ENCODE measurements around the gene NAP1L4.
"Not testable (repeated sequence)": the region's sequence is repeated elsewhere in the genome, so short reads cannot be mapped to it uniquely, and the experiment has no call there.

The NAP1L4 gene

DNA sequence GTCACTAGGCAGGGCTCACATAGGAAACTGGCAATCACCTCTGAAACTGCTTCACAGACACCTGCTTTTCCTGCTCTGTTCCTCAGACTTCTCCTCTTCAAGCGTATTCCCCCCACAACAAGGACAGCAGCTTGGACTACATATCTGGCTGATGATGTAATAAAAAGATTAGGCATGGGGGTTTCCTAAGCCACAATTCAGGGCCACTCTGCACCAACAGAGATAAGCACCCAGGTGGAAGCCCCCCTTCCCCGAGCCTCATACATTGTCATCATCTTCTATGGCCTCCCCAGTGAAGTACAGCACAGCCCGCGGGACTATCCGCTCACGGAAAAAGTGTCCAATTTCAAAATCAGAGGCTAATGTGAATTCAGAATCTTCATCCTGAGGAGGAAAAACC, 37.9 kb downstream of the NAP1L4 start:
- no peak for DNase-seq

GRCh38 chr11:2952290-2952689, 39.8 kb downstream of the NAP1L4 start:
- no peak for DNase-seq

DNA sequence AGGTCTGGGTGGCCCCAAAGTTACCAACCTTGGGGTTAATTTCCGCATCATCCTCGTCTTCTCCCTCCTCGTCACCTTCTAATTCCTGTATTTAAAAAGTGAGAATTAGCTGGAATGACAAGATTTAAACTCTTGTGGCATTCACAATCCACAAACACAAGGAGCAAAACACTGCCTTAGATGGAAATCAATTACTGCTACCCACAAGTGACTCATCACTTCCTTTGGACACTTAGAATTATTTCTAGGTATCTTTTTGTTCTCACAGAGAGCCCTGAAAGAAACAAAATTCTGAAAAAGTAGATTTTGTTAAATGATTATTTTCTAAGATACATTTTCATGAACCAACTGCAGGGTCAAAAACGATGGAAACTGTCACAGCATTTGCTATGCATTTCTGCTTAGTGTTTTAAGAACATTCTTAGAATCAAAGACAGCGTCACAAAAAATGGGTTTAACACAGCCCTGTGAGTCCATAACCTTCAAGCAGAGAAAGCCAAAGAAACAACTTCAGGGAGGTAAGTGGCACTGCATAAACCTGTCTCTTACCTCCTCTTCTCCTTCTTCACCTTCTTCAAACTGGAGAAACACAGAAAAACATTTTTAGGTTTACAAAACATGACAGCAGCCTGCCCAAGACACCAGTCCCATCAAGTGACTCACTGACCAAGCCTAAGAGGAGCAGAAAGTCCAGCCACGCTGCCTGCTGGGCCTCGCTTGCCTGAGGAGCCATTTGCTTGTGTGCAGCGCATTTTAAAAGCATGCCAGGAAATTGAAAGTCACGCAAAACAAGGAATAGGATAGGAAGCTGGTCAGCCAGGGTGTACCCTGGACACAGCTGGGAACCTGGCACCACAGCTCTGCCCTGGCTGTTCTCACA, 40.7 kb downstream of the NAP1L4 start:
- no peak for DNase-seq

DNA sequence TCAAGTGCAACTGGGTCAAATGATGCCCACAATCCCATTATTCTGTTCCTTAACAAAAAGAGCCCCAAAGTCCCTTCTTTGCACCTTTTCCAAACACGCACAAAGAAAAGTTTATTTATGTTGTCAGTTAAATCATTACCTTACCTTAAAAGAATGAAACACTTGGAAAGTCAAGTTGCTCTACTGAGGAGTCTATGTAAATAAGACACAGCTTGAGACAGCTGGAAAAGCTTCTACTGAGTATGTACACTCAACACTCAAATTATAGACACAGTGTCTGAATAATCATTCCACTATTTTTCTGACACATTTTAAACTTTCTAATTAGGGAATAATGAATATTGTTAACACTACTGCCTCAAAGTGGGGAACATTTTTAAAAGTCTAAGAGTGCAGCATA, 41.3 kb downstream of the NAP1L4 start:
- no peak for DNase-seq

GRCh38 chr11:2949920-2950319, 42.2 kb downstream of the NAP1L4 start:
- DNase-seq, result no peak

GRCh38 chr11:2947744-2948143, 44.4 kb downstream of the NAP1L4 start:
- DNase-seq, result no peak

DNA sequence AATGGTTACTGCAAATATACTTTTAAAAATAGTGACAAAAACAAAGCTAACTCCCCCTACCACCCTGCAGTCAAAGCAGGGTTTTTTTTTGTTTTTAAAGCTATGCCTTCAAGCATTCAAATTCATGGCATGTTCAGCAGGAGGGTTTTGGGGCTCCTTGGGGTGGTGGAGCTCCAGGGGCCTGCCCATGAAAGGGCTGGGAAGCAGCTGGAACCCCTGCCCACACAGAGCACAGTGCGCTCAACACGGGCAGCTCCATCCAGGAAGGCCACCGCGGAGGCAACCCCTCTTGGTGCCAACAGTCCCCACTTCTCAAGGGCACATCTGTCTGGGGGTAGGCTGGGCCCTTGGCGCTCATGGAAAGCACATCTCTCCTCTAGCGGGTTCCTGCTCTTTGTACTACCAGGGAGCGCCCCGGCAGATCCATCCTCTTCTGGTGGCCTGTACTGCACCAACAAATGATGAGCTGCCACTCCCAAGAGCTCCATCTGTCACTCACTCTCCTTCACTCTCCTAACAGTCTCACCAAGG, 46.3 kb downstream of the NAP1L4 start:
- no peak for DNase-seq

- DNase-seq, result no peak
These were observed 46.9 kb downstream of the NAP1L4 start for GRCh38 chr11:2945031-2945756.

DNA sequence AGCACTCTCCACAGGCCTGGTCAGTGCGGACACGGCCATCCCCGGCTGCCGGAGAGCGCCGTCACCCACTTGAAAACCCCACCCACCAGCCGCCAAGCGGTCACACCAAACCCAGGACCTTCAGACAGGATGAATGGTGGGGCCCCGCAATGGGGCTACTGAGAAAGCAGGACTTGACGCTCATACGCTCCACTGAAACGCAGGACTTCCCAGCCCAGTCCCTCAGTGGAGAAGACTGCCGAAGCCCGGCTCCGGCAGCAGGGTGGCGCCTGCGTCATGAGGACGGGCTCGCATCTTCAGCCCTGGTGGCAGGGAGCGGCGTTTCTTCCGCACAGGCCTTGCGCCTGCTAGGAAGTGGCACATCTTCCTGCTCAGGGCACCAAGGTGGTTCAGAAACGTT, 47.6 kb downstream of the NAP1L4 start:
- no peak for DNase-seq

- DNase-seq, result no peak
These were observed 48.4 kb downstream of the NAP1L4 start for GRCh38 chr11:2943711-2944118.

- no peak for DNase-seq
These were observed 49.0 kb downstream of the NAP1L4 start for GRCh38 chr11:2942872-2943710.

DNA sequence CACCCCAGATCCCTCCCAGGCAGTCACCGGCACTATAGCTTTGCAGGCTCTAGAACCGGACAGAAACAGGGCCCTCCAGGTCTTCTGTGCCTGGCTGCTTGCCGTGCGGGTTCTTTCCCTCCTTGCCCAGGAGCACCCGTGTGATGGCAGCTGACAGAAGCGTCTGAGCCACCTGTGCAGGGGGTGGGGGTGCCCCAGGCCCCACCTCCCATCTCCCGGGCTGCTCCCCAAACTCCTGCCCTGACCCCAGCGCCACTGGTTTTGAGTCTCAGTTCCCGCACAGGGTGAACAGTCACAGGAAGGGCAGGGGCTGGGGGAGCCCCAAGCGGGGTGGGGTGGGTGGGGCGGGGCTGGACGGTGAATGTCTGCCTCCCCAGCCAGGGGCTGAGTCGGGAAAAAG, 49.7 kb downstream of the NAP1L4 start:
- DNase-seq, result no peak

DNA sequence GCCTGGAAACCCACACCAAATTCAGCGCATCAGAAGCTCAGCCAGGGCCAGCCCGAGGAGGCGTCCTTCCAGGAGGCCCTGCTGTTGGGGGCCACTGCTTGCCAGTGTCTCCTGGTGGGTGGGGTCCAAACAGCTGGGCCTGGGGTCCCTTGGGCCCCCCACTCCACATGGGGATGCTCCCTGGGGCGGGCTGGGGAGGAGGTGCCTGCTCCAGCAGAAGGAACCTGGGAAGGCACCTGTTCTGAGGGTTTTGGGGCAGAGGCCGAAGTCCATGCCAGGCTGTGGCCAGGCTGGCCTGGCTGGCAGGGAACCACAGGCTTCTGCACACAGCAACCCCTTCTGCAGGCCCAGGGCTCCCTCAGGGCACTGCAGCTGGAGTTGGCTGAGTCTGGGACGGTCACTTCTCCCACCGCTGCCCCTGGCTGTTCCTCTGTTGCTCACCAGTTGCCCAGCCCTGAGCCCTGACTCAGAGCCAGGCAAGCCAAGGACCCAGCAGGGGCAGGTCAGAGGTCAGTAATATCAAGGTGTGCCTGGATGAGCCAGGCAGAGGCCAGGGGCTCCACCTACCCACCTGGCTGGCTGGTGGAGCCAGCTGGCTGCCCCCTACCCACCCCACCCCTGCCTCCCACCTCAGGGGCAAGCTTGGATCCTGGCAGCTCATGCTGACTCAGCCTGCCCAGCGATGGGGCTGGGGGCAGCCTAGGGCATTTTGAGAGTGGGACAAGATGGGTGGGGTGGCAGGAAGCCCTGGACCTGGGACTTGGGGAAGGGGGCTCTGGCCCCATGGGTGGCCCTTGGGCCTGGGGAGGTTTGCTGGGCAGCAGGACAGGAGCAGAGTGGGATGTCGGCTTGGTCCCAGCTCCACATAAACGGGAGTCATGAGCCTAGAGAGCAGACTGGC, 51.0 kb downstream of the NAP1L4 start:
- DNase-seq, result no peak

DNA sequence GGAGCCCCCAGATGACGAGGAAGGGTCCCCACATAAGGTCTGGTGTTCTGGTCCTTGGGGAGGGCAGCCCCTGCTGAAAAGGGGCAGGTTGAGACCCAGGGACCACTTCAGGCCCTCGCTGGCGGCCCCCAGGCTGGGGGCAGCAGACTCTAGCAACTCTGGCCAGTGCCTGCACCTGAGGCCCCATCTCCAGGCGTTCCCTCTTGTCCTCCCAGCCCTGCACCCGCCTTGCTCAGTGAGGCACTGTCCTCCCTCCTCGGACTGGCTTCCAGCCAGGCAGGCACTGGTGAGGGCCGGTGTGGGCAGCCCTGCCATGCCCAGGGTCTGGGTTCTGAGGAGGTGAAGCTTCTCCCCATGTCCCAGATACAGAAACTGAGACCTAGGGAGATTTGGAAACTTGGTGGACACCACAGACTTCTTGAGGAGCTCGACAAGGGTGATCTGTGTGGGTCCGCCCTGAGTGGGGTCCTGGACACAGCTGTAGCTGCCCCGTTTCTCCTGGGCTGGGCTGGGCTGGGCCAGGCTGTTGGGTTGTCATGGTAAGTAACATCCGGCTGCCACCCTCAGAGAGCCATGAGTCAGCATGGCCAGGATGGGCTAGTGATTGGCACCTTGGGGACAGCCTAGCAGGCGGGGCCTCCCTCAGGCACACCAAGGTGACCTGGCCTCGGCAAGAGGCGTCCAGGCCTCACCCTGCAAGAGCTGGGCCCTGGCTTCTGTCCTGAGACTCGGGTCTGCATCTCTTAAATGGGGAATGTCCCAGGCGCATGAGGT, 51.8 kb downstream of the NAP1L4 start:
- no peak for DNase-seq

DNA sequence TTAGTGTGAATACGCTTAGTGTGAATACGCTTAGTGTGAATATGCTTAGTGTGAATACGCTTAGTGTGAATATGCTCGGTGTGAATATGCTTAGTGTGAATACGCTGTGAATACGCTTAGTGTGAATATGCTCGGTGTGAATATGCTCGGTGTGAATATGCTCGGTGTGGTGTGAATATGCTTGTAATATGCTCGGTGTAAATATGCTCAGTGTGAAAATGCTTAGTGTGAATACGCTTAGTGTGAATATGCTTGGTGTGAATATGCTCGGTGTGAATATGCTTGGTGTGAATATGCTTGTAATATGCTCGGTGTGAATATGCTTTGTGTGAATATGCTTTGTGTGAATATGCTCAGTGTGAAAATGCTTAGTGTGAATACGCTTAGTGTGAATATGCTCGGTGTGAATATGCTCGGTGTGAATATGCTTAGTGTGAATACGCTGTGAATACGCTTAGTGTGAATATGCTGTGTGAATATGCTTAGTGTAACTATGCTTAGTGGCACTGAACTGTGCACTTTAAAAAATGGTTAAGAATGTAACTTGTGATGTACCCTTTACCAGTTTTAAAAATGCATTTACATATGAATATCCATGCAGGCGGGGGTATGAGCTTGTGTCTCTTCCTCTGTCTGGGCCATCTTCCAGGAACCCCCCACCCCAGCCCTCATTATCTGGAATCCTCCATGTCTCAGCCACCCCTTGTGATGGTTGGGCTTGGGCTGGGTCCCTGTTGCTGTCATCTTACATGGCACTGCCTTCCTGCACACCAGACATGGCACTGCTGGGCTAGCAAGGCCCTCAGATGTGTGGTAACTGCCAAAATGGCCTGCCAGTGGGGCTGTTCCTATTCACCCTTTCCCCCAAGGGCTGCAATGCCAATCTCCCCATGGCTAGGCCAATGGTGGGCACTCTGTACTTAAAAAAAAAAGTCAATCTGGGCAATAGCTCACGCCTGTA, 53.4 kb downstream of the NAP1L4 start:
- DNase-seq, result not testable (repeated sequence)

GRCh38 chr11:2937641-2938457, 54.3 kb downstream of the NAP1L4 start:
- not testable (repeated sequence) for DNase-seq

DNA sequence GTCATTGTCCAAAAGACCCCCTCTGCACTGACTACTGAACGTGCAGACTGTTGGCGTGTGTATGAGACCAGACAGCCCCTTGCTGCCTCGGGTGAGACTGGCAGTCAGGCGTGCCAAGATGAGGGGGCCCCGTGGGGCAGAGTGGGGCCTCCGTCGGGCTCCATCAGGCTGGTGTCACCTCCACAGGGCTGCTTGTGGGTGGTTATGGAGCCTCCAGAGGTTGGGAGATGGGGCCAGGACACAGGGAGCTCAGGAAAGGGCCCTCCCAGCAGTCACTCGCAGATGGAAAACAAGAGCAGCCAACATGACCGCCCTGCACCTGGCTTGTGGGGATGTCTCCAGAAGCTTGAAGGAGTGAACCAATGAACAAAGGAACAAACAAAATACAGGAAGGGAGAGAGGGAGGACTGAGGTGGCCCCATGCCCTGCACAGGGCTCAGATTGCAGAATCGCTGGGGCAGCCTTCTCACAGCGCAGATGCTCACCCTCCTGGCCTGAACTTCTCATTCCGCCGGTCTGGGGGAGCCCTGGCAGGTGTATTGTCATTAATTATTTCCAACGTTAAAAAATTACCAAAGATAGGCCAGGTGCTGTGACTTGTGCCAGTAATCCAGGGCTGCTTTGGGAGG, 57.4 kb downstream of the NAP1L4 start:
- DNase-seq, result no peak

GRCh38 chr11:2934021-2934550, 58.0 kb downstream of the NAP1L4 start:
- DNase-seq, result no peak

Data from NCI-H2171 (cell line).